Neuron (in vitro differentiated cells): ENCODE data around the gene RRH.

Experiments
- H2AFZ ChIP-seq: one replicate; pipeline ENCODE4 v1.6.1; 2013; ENCODE audit warnings: low read depth, mild to moderate bottlenecking, inconsistent platforms, low read length, moderate library complexity
- H3K27me3 ChIP-seq: one replicate; pipeline ENCODE4 v1.6.1; 2013; ENCODE audit warnings: low read length; ENCODE audit not compliant: insufficient read depth
- H3K36me3 ChIP-seq: one replicate; pipeline ENCODE4 v1.6.1; 2013; ENCODE audit warnings: low read length; ENCODE audit not compliant: insufficient read depth
- H3K4me1 ChIP-seq: one replicate; pipeline ENCODE4 v1.6.1; 2013; ENCODE audit warnings: low read length; ENCODE audit not compliant: insufficient read depth
- H3K4me3 ChIP-seq: 2 replicates; pipeline ENCODE4 v1.5.1; 2013; ENCODE audit warnings: mild to moderate bottlenecking, low read length, moderate library complexity
- H3K9me3 ChIP-seq: one replicate; pipeline ENCODE4 v1.6.1; 2013; ENCODE audit warnings: low read length

Gene RRH

DNA sequence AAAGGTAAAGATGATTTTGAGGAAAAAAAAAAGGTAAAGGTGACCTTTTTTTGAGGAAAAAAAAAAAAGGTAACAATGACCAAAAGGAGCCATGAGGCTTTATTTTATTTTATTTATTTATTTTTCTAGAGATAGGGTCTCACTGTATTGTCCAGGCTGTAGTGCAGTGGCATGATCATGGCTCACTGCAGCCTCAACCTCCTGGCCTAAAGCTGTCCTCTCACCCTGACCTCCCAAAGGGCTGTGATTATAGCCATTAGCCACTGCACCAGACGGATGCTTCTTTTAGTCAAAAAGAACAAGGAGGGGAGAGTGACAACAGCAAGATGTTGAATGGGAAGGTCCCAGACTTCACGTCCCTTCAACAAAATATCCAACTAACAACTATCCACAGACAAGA, 50.6 kb downstream of the RRH start:
- Histone ChIP-seq H3K27me3 (no peaks in the 10 kb centered on the region), H2AFZ (no peak overlapping the region), H3K4me1 (no peaks in the 10 kb centered on the region), H3K4me3 (no peak overlapping the region), H3K9me3 (no peaks in the 10 kb centered on the region), H3K36me3 (no peaks in the 10 kb centered on the region)

- Histone ChIP-seq H2AFZ (no peak overlapping the region), H3K4me1 (no peaks in the 10 kb centered on the region), H3K4me3 (no peak overlapping the region), H3K27me3 (no peaks in the 10 kb centered on the region), H3K36me3 (no peaks in the 10 kb centered on the region), H3K9me3 (no peaks in the 10 kb centered on the region)
Measured at GRCh38 chr4:109879081-109879480, 51.3 kb downstream of the RRH start.

DNA sequence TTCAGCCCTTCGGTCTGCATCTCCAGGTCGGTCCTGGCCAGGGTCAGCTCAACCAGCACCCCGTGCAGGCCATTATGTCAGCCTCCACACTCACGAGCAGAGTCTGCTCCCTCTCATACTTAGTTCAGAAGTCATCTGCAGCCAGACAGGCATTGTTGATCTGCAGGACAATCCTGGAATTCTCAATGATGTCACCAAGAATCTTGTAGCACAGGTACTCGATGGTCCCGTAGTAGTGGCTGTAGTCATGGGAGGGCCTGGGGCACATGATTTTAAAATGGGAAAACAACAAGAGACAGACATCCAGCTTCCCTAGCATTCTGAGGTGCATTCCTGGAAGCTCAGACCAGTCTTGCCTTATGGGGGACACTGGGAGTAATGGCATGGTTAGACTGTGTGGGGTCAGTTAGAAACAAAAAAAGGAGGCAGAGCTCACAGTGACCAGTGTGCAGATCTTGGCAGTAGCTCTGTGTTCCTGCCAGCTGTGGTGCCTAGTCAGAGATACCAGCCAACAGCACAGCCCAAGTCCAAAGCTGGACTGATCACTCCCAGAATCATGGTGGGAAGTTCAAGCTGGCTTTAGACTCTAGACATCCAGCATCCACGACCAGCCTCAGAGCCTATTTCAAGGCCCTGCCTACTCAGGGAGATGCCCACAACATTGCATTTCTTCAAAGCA, 52.0 kb downstream of the RRH start:
- H3K27me3 ChIP-seq: no peaks in the 10 kb centered on the region
- no peaks in the 10 kb centered on the region for H3K36me3 ChIP-seq
- H3K4me3 ChIP-seq: no peak overlapping the region
- no peaks in the 10 kb centered on the region for H3K4me1 ChIP-seq
- H3K9me3 ChIP-seq: no peaks in the 10 kb centered on the region
- H2AFZ ChIP-seq: no peak overlapping the region

DNA sequence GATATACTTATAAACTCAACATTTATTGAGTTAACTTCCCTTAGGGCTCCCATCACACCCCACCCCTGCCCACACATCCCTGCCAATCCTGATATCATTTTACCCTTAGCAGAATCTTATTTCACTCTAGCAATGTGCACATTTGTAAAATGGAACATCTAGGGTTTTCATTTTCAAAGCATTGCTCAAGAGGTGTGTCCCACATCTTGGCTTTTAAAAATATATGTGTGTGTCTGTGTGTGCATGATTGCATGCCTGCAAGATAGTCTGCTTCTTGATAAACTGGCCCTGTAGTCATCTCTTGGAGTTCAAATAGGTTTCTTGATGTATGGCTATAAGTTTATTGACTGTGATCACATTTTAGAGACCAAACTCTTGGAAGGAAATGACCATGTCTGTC, 58.5 kb downstream of the RRH start:
- Histone ChIP-seq H2AFZ (no peak overlapping the region), H3K4me1 (peaks cover 3% of the 10 kb centered on the region)

DNA sequence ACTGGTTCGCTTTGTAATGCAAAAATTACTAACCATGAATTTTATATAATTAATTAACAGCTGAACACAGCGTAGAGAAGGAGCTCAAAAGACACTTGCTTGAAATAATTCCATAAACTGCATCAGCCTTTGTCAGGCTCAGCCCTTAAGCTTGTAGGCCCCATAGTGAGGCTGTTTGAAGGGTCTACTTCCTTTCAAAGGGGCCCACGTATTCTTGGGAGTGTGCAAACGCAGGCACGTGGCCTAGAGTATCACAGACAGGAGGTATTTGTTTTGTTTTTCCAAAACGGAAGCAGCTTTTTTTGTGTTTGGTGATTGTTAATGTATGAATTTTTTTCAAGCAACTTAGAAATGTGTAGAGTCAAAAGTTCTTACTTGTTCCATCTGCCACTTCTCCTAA, 59.3 kb downstream of the RRH start:
- H2AFZ ChIP-seq: no peak overlapping the region
- no peaks in the 10 kb centered on the region for H3K27me3 ChIP-seq
- H3K4me3 ChIP-seq: no peak overlapping the region
- no peaks in the 10 kb centered on the region for H3K9me3 ChIP-seq
- no peaks in the 10 kb centered on the region for H3K36me3 ChIP-seq
- peaks cover 3% of the 10 kb centered on the region for H3K4me1 ChIP-seq

More for the DNA sequence above, 58.5 kb downstream of the RRH start:
- H3K36me3 ChIP-seq: no peaks in the 10 kb centered on the region
- no peaks in the 10 kb centered on the region for H3K9me3 ChIP-seq
- no peaks in the 10 kb centered on the region for H3K27me3 ChIP-seq
- no peak overlapping the region for H3K4me3 ChIP-seq

DNA sequence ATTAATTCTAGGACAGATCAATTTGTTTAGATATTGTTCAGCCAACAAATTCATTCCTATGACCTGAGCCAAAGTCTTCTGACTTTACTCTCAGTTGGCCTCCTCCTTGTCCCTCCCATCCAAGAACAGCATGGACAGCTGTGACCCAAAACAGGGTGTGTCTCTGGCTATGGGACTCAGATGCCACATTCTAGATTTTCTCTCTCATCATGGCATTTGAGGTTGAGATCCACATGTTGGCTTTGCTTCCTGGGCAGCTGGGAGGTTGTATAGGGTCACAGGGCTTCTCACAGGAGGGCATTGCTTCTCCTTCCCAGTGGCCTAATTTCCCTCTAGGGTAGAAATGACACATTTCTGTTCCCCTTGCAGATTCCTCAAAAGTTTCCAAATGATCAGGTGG, 62.3 kb downstream of the RRH start:
- Histone ChIP-seq H3K27me3 (no peaks in the 10 kb centered on the region), H2AFZ (no peak overlapping the region), H3K4me3 (no peak overlapping the region), H3K4me1 (peaks cover 3% of the 10 kb centered on the region), H3K9me3 (no peaks in the 10 kb centered on the region), H3K36me3 (no peaks in the 10 kb centered on the region)
